ENCODE data around the gene GSE1. TPM values are rescaled to one million over a fixed set of nuclear protein-coding genes. Genes with fewer than 3 reads are reported as not detected.

The GSE1 gene
- total RNA-seq, 6 experiments from 2014 or later: 49.2 to 62.3 (median 58.1) TPM

- TF ChIP-seq CTCF (IDR thresholded peaks at IDR 0.05): no peak
- Mint-ChIP-seq H3K36me3 (ENCODE audit: low read depth) (peaks cover 16% of the 10 kb centered on the region), H3K27me3 (ENCODE audit: insufficient read depth) (peaks cover 3% of the 10 kb centered on the region)
These were observed 15.1 kb downstream of the GSE1 start for GRCh38 chr16:85628265-85628556.

GRCh38 chr16:85628645-85629044 lies 15.5 kb downstream of the GSE1 start:
- Mint-ChIP-seq H3K4me1 (ENCODE audit: low read depth) (no peaks in the 10 kb centered on the region), H3K27ac (no peak overlapping the region), H3K9me3 (peaks cover 18% of the 10 kb centered on the region), H3K4me3 (no peak overlapping the region), H3K36me3 (ENCODE audit: low read depth) (peaks cover 16% of the 10 kb centered on the region), H3K27me3 (ENCODE audit: insufficient read depth) (peaks cover 2% of the 10 kb centered on the region)
- TF ChIP-seq CTCF (IDR thresholded peaks at IDR 0.05): no peak
- DNase-seq: no peak

More at GRCh38 chr16:85628265-85628556, 15.1 kb downstream of the GSE1 start:
- Mint-ChIP-seq H3K9me3 (peaks cover 18% of the 10 kb centered on the region), H3K4me1 (ENCODE audit: low read depth) (no peaks in the 10 kb centered on the region), H3K4me3 (no peak overlapping the region), H3K27ac (no peak overlapping the region)
- DNase-seq: no peak

GRCh38 chr16:85629326-85629725 lies 16.2 kb downstream of the GSE1 start:
- H3K4me1 Mint-ChIP-seq (ENCODE audit: low read depth): no peaks in the 10 kb centered on the region
- H3K27ac Mint-ChIP-seq: no peak overlapping the region

GRCh38 chr16:85629853-85630252 lies 16.7 kb downstream of the GSE1 start:
- peaks cover 18% of the 10 kb centered on the region for H3K9me3 Mint-ChIP-seq
- DNase-seq: no peak
- no peak overlapping the region for H3K27ac Mint-ChIP-seq
- H3K36me3 Mint-ChIP-seq (ENCODE audit: low read depth): peaks cover 16% of the 10 kb centered on the region
- H3K4me3 Mint-ChIP-seq: no peak overlapping the region
- peaks cover 4% of the 10 kb centered on the region for H3K27me3 Mint-ChIP-seq (ENCODE audit: insufficient read depth)
- TF ChIP-seq CTCF (IDR thresholded peaks at IDR 0.05): no peak
- H3K4me1 Mint-ChIP-seq (ENCODE audit: low read depth): no peaks in the 10 kb centered on the region

More at GRCh38 chr16:85629326-85629725, 16.2 kb downstream of the GSE1 start:
- TF ChIP-seq CTCF (IDR thresholded peaks at IDR 0.05): no peak
- Mint-ChIP-seq H3K9me3 (peaks cover 18% of the 10 kb centered on the region), H3K4me3 (no peak overlapping the region), H3K36me3 (ENCODE audit: low read depth) (peaks cover 16% of the 10 kb centered on the region), H3K27me3 (ENCODE audit: insufficient read depth) (peaks cover 4% of the 10 kb centered on the region)
- no peak for DNase-seq

- Mint-ChIP-seq H3K27me3 (ENCODE audit: insufficient read depth) (peaks cover 2% of the 10 kb centered on the region), H3K4me1 (ENCODE audit: low read depth) (no peaks in the 10 kb centered on the region), H3K4me3 (no peak overlapping the region), H3K27ac (no peak overlapping the region), H3K36me3 (ENCODE audit: low read depth) (peaks cover 16% of the 10 kb centered on the region), H3K9me3 (peaks cover 18% of the 10 kb centered on the region)
- TF ChIP-seq CTCF (IDR thresholded peaks at IDR 0.05): no peak
- DNase-seq: no peak
These were observed 18.1 kb downstream of the GSE1 start for GRCh38 chr16:85631230-85631629.

- TF ChIP-seq CTCF (IDR thresholded peaks at IDR 0.05): peak; percentile 36; the same call in 1 of the 2 replicates
- Mint-ChIP-seq H3K27ac (no peak overlapping the region), H3K9me3 (peaks cover 18% of the 10 kb centered on the region), H3K4me1 (ENCODE audit: low read depth) (no peaks in the 10 kb centered on the region), H3K36me3 (ENCODE audit: low read depth) (peaks cover 16% of the 10 kb centered on the region), H3K4me3 (no peak overlapping the region), H3K27me3 (ENCODE audit: insufficient read depth) (peaks cover 2% of the 10 kb centered on the region)
- no peak for DNase-seq
These were observed 18.8 kb downstream of the GSE1 start for GRCh38 chr16:85631802-85632393.

Measured in HFFc6 (cell line).